Neural crest cell (in vitro differentiated cells): ENCODE measurements around the gene EHBP1L1. TPM values are rescaled to one million over a fixed set of nuclear protein-coding genes. Genes with fewer than 3 reads are reported as not detected.

Experiments used
- DNase-seq: peaks from one replicate; pipeline ENCODE4 v3.0.0; 2021; ENCODE audit warnings: low read depth, mixed read lengths, low spot score
- H3K27ac Mint-ChIP-seq: one replicate; pipeline ENCODE4 v1.8.0; 2021; ENCODE audit warnings: mild to moderate bottlenecking, mixed read lengths; ENCODE audit not compliant: unreplicated experiment
- H3K27me3 Mint-ChIP-seq: 2 replicates; pipeline ENCODE4 v1.8.0; 2021; ENCODE audit warnings: low read depth, mild to moderate bottlenecking, mixed read lengths
- H3K36me3 Mint-ChIP-seq: 2 replicates; pipeline ENCODE4 v1.8.0; 2021; ENCODE audit warnings: low read depth, mild to moderate bottlenecking, mixed read lengths
- H3K4me1 Mint-ChIP-seq: 2 replicates; pipeline ENCODE4 v1.8.0; 2021; ENCODE audit warnings: mixed read lengths
- H3K4me3 Mint-ChIP-seq: one replicate; pipeline ENCODE4 v1.8.0; 2021; ENCODE audit warnings: mild to moderate bottlenecking, mixed read lengths
- H3K9me3 Mint-ChIP-seq: 2 replicates; pipeline ENCODE4 v1.8.0; 2021; ENCODE audit warnings: mixed read lengths
- total RNA-seq: library from RNA; stranded (reverse); gene quantifications from 2 replicates; pipeline ENCODE4 v1.2.1, GENCODE V29; 2021
- TF ChIP-seq, protein P1 (sequence below): fragments of 200-600 bp; sonication (generic); conservative IDR thresholded peaks from 2 replicates; pipeline ENCODE4 v1.5.0; 2021; ENCODE audit warnings: antibody characterized with exemption, mild to moderate bottlenecking

The EHBP1L1 gene
- total RNA-seq, 1 donor from 2014 or later = 13.6 TPM

GRCh38 chr11:65554057-65554818 lies 21.6 kb upstream of the EHBP1L1 start:
- no peak overlapping the region for H3K27ac Mint-ChIP-seq

GRCh38 chr11:65554842-65555430 lies 20.9 kb upstream of the EHBP1L1 start:
- DNase-seq = no peak
- Mint-ChIP-seq H3K36me3 (no peaks in the 10 kb centered on the region), H3K27ac (peak overlapping the region; percentile 78), H3K4me1 (peaks cover 50% of the 10 kb centered on the region), H3K9me3 (no peaks in the 10 kb centered on the region), H3K4me3 (peak overlapping the region; percentile 12), H3K27me3 (peaks cover 33% of the 10 kb centered on the region)
- TF ChIP-seq, protein P1, sequence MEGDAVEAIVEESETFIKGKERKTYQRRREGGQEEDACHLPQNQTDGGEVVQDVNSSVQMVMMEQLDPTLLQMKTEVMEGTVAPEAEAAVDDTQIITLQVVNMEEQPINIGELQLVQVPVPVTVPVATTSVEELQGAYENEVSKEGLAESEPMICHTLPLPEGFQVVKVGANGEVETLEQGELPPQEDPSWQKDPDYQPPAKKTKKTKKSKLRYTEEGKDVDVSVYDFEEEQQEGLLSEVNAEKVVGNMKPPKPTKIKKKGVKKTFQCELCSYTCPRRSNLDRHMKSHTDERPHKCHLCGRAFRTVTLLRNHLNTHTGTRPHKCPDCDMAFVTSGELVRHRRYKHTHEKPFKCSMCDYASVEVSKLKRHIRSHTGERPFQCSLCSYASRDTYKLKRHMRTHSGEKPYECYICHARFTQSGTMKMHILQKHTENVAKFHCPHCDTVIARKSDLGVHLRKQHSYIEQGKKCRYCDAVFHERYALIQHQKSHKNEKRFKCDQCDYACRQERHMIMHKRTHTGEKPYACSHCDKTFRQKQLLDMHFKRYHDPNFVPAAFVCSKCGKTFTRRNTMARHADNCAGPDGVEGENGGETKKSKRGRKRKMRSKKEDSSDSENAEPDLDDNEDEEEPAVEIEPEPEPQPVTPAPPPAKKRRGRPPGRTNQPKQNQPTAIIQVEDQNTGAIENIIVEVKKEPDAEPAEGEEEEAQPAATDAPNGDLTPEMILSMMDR = no peak

More at GRCh38 chr11:65554057-65554818, 21.6 kb upstream of the EHBP1L1 start:
- TF ChIP-seq, protein P1 = no peak
- peaks cover 47% of the 10 kb centered on the region for H3K4me1 Mint-ChIP-seq
- no peaks in the 10 kb centered on the region for H3K9me3 Mint-ChIP-seq
- no peak overlapping the region for H3K4me3 Mint-ChIP-seq
- no peak for DNase-seq
- H3K36me3 Mint-ChIP-seq = no peaks in the 10 kb centered on the region
- H3K27me3 Mint-ChIP-seq = peaks cover 37% of the 10 kb centered on the region

GRCh38 chr11:65555693-65556231 lies 20.1 kb upstream of the EHBP1L1 start:
- TF ChIP-seq, protein P1 = no peak
- Mint-ChIP-seq H3K27me3 (peaks cover 31% of the 10 kb centered on the region), H3K9me3 (no peaks in the 10 kb centered on the region), H3K36me3 (no peaks in the 10 kb centered on the region), H3K4me1 (peaks cover 57% of the 10 kb centered on the region), H3K4me3 (peak overlapping the region; percentile 69), H3K27ac (no peak overlapping the region)
- no peak for DNase-seq

DNA sequence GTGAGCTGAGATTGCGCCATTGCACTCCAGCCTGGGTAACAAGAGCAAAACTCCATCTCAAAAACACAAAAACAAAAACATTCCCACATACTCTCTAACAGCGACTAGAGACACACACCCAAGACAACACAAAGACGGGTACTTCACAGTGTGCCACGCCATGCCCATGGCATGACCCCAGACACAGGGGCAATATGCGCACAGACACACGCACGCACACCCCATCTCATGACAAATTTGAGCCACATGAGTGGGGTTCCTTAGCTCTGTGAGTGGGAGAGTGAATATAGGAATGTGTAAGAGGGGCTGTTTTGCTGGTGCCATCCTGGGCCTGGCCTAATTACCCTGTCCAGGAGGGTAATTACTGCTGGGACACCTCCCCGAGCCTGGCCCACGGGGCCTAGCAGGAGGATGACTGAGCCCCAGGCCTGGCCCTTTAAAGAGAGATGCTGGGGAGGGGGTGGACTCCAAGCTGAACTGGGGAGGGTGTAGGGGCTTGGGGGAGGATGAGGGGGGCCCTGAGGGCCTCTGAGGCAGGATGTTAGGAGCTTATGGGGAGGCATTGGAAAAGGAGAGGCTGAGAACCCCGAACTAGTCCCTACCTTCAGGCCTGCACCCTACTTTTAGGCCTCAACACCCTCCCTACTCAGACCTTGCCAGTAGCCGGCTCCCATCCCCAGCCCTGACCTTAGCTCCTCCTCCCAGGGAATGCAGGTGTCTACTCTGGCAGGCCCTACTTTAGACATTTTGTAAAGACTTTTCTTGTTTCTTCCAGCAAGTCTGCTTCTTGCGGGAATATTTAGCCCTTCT lies 19.2 kb upstream of the EHBP1L1 start:
- Mint-ChIP-seq H3K4me3 (peak overlapping the region; percentile 84), H3K36me3 (no peaks in the 10 kb centered on the region), H3K27me3 (peaks cover 23% of the 10 kb centered on the region), H3K9me3 (no peaks in the 10 kb centered on the region), H3K4me1 (peaks cover 52% of the 10 kb centered on the region), H3K27ac (no peak overlapping the region)
- TF ChIP-seq, protein P1 = no peak
- DNase-seq = no peak

DNA sequence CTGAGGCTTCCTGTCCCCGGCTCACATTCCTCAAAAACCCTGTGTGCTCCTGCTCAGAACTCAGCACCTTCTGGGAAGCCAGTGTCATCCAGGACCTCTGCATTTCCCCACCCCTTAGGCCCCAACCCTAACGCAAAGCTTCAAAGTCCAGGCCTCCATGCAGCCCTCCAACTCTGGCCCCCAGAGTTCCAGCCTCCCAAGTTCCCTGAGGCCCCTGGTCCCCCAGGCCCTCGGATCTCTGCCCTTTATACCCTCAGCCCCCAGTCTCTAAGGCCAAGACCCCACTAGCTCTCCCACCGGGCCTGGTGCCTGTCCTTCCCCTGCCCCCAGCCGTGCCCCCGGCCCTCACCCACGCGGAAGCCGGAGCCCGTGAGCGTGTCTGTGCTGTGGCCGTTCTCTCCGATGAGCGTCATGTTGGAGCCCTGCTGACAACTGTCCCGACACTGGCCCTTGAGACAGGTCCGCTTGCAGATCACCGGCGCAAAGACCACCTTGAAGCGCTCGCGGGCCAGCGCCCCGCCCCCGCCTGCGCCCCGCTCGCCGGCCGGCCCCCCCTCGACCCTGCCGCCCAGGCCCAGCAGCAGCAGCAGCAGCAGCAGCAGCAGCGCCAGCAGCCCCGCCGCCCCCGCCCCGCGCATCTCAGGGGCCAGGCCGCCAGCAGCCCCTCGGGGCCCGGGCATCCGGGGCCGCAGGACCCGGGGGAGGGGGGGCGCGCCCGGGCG lies 18.4 kb upstream of the EHBP1L1 start:
- Mint-ChIP-seq H3K4me3 (peak overlapping the region; percentile 84), H3K27me3 (peaks cover 19% of the 10 kb centered on the region), H3K27ac (peak overlapping the region; percentile 52), H3K9me3 (no peaks in the 10 kb centered on the region), H3K4me1 (peaks cover 49% of the 10 kb centered on the region), H3K36me3 (no peaks in the 10 kb centered on the region)
- TF ChIP-seq, protein P1 = no peak
- no peak for DNase-seq
